ENCODE data around the gene CCDC8. TPM values are rescaled to one million over a fixed set of nuclear protein-coding genes. Genes with fewer than 3 reads are reported as not detected.

Gene CCDC8
- total RNA-seq, 1 experiment from 2014 or later, result not detected

DNA sequence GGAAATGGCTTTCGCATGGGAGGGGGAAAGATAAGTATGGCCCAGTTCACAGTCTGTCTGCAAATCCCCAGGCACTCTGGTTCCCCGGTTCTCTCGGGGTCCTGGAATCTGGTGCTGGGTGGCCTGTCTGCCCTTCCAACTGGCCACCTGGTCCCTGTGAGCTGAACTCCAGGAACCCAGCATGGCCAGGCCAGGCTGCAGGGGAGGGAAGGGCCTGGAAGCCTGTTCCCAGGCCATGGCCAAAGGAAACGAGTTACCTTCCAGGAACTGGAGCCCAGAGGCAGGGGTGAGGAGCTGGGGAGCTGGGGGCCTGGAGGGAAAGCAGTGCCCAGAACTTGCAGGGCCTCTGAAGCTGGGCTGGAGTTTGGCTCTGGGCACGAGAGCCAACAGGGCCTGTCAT, 34.5 kb upstream of the CCDC8 start:
- peaks cover 7% of the 10 kb centered on the region for H3K4me1 Mint-ChIP-seq (ENCODE audit: low read depth, unreplicated experiment)
- H3K27me3 Mint-ChIP-seq (ENCODE audit: unreplicated experiment), result peaks cover 48% of the 10 kb centered on the region
- H3K4me3 Mint-ChIP-seq (ENCODE audit: low read depth, unreplicated experiment), result no peak overlapping the region
- no peaks in the 10 kb centered on the region for H3K36me3 Mint-ChIP-seq (ENCODE audit: insufficient read depth, unreplicated experiment)
- H3K27ac Mint-ChIP-seq (ENCODE audit: unreplicated experiment), result no peak overlapping the region
- CTCF ChIA-PET, result interaction anchor here (0.8 kb wide), 1 partner anchor 11 kb away, joined by 5 read pairs; no protein-coding TSS in a partner anchor
- intact Hi-C loops (cut with micrococcal nuclease; ENCODE audit: unreplicated experiment), result no loop called here
- H3K9me3 Mint-ChIP-seq (ENCODE audit: low read depth, unreplicated experiment), result peaks cover 5% of the 10 kb centered on the region
- BruUV-seq (replicated peaks), result no TSS peak
- no peak for DNase-seq
- TF ChIP-seq, protein P1, sequence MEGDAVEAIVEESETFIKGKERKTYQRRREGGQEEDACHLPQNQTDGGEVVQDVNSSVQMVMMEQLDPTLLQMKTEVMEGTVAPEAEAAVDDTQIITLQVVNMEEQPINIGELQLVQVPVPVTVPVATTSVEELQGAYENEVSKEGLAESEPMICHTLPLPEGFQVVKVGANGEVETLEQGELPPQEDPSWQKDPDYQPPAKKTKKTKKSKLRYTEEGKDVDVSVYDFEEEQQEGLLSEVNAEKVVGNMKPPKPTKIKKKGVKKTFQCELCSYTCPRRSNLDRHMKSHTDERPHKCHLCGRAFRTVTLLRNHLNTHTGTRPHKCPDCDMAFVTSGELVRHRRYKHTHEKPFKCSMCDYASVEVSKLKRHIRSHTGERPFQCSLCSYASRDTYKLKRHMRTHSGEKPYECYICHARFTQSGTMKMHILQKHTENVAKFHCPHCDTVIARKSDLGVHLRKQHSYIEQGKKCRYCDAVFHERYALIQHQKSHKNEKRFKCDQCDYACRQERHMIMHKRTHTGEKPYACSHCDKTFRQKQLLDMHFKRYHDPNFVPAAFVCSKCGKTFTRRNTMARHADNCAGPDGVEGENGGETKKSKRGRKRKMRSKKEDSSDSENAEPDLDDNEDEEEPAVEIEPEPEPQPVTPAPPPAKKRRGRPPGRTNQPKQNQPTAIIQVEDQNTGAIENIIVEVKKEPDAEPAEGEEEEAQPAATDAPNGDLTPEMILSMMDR (IDR thresholded peaks at IDR 0.05; ENCODE audit: unreplicated experiment), result no peak

DNA sequence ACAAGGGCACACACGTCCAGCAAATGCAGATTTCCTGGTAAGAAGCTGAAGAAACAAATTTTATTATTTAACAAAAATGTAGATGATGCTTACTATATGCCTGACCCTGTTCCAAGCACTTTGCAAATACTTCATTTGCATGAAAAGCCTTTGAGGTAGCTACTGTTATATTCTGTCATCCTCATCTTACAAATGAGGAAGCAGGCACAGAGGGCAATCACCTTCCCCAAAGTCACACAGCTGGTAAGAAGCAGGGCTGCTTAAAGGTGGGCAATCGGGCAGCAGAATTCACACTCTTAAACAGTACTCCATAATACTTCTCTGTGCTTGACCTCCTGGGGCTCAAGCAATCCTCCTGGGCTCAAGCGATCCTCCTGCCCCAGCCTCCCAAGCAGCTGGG, 33.6 kb upstream of the CCDC8 start:
- Mint-ChIP-seq H3K4me1 (ENCODE audit: low read depth, unreplicated experiment) (peaks cover 10% of the 10 kb centered on the region), H3K4me3 (ENCODE audit: low read depth, unreplicated experiment) (no peak overlapping the region), H3K27me3 (ENCODE audit: unreplicated experiment) (peaks cover 43% of the 10 kb centered on the region), H3K36me3 (ENCODE audit: insufficient read depth, unreplicated experiment) (no peaks in the 10 kb centered on the region), H3K9me3 (ENCODE audit: low read depth, unreplicated experiment) (peaks cover 5% of the 10 kb centered on the region), H3K27ac (ENCODE audit: unreplicated experiment) (no peak overlapping the region)
- DNase-seq, result no peak
- TF ChIP-seq, protein P1 (IDR thresholded peaks at IDR 0.05; ENCODE audit: unreplicated experiment), result no peak
- BruUV-seq (replicated peaks), result no TSS peak
- intact Hi-C loops (cut with micrococcal nuclease; ENCODE audit: unreplicated experiment), result no loop called here
- CTCF ChIA-PET, result interaction anchor here (0.8 kb wide), 1 partner anchor 10 kb away, joined by 5 read pairs; no protein-coding TSS in a partner anchor

DNA sequence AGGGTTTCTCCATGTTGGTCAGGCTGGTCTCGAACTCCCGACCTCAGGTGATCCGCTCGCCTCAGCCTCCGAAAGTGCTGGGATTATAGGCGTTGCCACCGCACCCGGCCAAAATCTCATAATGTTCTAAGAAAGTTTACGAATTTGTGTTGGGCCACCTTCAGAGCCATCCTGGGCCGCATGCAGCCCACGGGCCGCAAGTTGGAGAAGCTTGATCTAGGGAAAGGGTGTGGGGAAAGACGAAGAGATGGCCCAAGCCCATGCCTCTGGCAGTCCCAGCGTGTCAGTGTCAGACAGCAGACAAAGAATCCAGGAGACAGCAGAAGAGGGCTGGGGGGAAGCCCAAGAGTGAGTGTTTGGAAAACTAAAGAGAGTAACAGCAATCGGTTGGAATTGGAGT, 32.7 kb upstream of the CCDC8 start:
- Mint-ChIP-seq H3K27ac (ENCODE audit: unreplicated experiment) (no peak overlapping the region), H3K4me1 (ENCODE audit: low read depth, unreplicated experiment) (peaks cover 10% of the 10 kb centered on the region), H3K27me3 (ENCODE audit: unreplicated experiment) (peaks cover 34% of the 10 kb centered on the region), H3K9me3 (ENCODE audit: low read depth, unreplicated experiment) (peaks cover 5% of the 10 kb centered on the region), H3K4me3 (ENCODE audit: low read depth, unreplicated experiment) (no peak overlapping the region), H3K36me3 (ENCODE audit: insufficient read depth, unreplicated experiment) (no peaks in the 10 kb centered on the region)
- intact Hi-C loops (cut with micrococcal nuclease; ENCODE audit: unreplicated experiment), result no loop called here
- TF ChIP-seq, protein P1 (IDR thresholded peaks at IDR 0.05; ENCODE audit: unreplicated experiment), result no peak
- CTCF ChIA-PET, result interaction anchor here (0.9 kb wide), 1 partner anchor 14 kb away, joined by 3 read pairs; no protein-coding TSS in a partner anchor
- no peak for DNase-seq
- no TSS peak for BruUV-seq (replicated peaks)

DNA sequence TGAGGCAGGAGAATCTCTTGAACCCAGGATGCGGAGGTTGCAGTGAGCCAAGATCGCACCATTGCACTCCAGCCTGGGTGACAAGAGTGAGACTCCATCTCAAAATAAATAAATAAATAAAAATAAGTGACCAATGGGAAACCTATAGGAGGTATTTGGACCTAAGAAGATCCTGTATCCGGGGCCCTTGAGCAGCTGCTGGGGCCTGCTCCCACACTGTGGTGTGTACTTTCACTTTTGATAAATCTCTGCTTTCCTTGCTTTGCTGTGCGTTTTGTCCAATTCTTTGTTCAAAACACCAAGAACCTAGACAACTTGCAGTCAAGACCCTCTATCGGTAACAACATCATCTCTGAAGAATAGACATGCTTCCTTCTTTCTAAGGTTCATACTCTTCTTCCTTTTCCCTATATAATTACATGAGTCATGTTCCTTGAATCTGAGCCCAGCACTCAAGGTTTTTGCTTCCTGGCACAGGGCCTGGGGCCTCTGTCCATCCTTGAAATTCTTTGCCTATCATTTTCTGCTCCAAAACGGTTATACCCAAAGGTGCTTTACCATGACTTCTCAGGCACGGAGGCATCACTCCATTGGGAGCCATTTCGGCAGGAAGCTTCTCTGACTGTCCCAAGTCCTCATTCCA, 29.6 kb upstream of the CCDC8 start:
- Mint-ChIP-seq H3K9me3 (ENCODE audit: low read depth, unreplicated experiment) (no peaks in the 10 kb centered on the region), H3K4me3 (ENCODE audit: low read depth, unreplicated experiment) (no peak overlapping the region), H3K27ac (ENCODE audit: unreplicated experiment) (no peak overlapping the region), H3K4me1 (ENCODE audit: low read depth, unreplicated experiment) (peaks cover 10% of the 10 kb centered on the region), H3K36me3 (ENCODE audit: insufficient read depth, unreplicated experiment) (no peaks in the 10 kb centered on the region), H3K27me3 (ENCODE audit: unreplicated experiment) (peaks cover 18% of the 10 kb centered on the region)
- CTCF ChIA-PET, result no interaction called here
- TF ChIP-seq, protein P1 (IDR thresholded peaks at IDR 0.05; ENCODE audit: unreplicated experiment), result no peak
- intact Hi-C loops (cut with micrococcal nuclease; ENCODE audit: unreplicated experiment), result no loop called here
- DNase-seq, result peak; percentile 35
- no TSS peak for BruUV-seq (replicated peaks)

All from Calu3 (cell line).